GM19438 (cell line): ENCODE data around the gene CHST12.

Source experiments
- ATAC-seq: cut with Tn5 transposase; IDR thresholded peaks from one replicate; pipeline ENCODE4 v1.9.1; 2021; ENCODE audit warnings: low read depth; ENCODE audit not compliant: unreplicated experiment

Gene CHST12

GRCh38 chr7:2476776-2477446, 73.5 kb downstream of the CHST12 start:
- no peak for ATAC-seq

GRCh38 chr7:2477447-2478398, 74.3 kb downstream of the CHST12 start:
- no peak for ATAC-seq

- no peak for ATAC-seq
Observed at GRCh38 chr7:2478399-2478785, 75.0 kb downstream of the CHST12 start.

- no peak for ATAC-seq
Observed at GRCh38 chr7:2478800-2479199, 75.4 kb downstream of the CHST12 start.

- ATAC-seq, result no peak
Observed at GRCh38 chr7:2479276-2480069, 76.1 kb downstream of the CHST12 start.

- no peak for ATAC-seq
Observed at GRCh38 chr7:2480070-2480408, 76.6 kb downstream of the CHST12 start.

GRCh38 chr7:2481195-2481594, 77.8 kb downstream of the CHST12 start:
- no peak for ATAC-seq

- ATAC-seq, result no peak
Observed at GRCh38 chr7:2482725-2483451, 79.5 kb downstream of the CHST12 start.

GRCh38 chr7:2483494-2483893, 80.1 kb downstream of the CHST12 start:
- ATAC-seq, result no peak

- ATAC-seq, result no peak
Observed at GRCh38 chr7:2484868-2485267, 81.5 kb downstream of the CHST12 start.

GRCh38 chr7:2487586-2488271, 84.3 kb downstream of the CHST12 start:
- ATAC-seq, result no peak

- ATAC-seq, result no peak
Observed at GRCh38 chr7:2488272-2488645, 84.8 kb downstream of the CHST12 start.

GRCh38 chr7:2488681-2489080, 85.3 kb downstream of the CHST12 start:
- no peak for ATAC-seq

- ATAC-seq, result no peak
Observed at GRCh38 chr7:2490181-2490651, 86.8 kb downstream of the CHST12 start.

- ATAC-seq, result no peak
Observed at GRCh38 chr7:2492038-2492437, 88.6 kb downstream of the CHST12 start.

GRCh38 chr7:2493205-2494164, 90.1 kb downstream of the CHST12 start:
- ATAC-seq, result no peak

- ATAC-seq, result no peak
Observed at GRCh38 chr7:2494191-2495130, 91.0 kb downstream of the CHST12 start.
